C4-2B (cell line): Measurements from ENCODE around the gene NELFCD.

ENCODE experiments used
- CTCF ChIP-seq: fragments of 450-650 bp; conservative IDR thresholded peaks from 2 replicates; pipeline ENCODE4 v1.5.1; 2017; ENCODE audit warnings: mild to moderate bottlenecking
- ZFX ChIP-seq: fragments of 450-650 bp; IDR thresholded peaks from 2 replicates; pipeline ENCODE4 v1.6.1; 2017

GRCh38 chr20:59023616-59024015 lies 42.6 kb downstream of the NELFCD start:
- TF ChIP-seq CTCF (no peak), ZFX (no peak)
